ENCODE results near the gene NCAN.

The NCAN gene

DNA sequence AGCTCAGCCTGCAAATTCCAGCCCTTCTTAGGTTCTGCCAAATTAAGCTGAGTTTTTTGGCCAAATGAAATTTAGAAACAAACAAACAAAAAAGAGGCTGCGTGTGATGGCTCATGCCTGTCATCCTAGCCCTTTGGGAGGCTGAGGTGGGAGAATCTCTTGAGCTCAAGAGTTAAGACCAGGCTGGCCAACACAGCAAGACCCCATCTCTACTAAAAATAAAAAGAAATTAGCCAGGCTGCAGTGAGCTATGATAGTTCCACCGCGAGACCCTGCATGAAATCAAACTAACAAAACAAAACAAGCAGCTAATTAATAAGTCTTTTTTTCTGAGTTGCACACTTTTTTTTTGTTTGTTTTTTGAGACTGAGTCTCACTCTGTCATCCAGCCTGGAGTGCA is 17.9 kb downstream of the NCAN start:
- TF ChIP-seq CTCF (IDR thresholded peaks at IDR 0.05; ENCODE audit: low read depth, low read length) = no peak
- in situ Hi-C loops (cut with HindIII; ENCODE audit: low sequenced_read_pairs) = no loop called here

GRCh38 chr19:19230999-19231398 is 19.2 kb downstream of the NCAN start:
- no peak for DNase-seq (ENCODE audit: low read depth, low spot score)
- H3K4me3 ChIP-seq (ENCODE audit: low read depth, low read length) = no peak overlapping the region
- no peak for TF ChIP-seq CTCF (IDR thresholded peaks at IDR 0.05; ENCODE audit: low read depth, low read length)
- in situ Hi-C loops (cut with HindIII; ENCODE audit: low sequenced_read_pairs) = no loop called here

More for the DNA sequence above, 17.9 kb downstream of the NCAN start:
- no peak overlapping the region for H3K4me3 ChIP-seq (ENCODE audit: low read depth, low read length)
- DNase-seq (ENCODE audit: low read depth, low spot score) = no peak

DNA sequence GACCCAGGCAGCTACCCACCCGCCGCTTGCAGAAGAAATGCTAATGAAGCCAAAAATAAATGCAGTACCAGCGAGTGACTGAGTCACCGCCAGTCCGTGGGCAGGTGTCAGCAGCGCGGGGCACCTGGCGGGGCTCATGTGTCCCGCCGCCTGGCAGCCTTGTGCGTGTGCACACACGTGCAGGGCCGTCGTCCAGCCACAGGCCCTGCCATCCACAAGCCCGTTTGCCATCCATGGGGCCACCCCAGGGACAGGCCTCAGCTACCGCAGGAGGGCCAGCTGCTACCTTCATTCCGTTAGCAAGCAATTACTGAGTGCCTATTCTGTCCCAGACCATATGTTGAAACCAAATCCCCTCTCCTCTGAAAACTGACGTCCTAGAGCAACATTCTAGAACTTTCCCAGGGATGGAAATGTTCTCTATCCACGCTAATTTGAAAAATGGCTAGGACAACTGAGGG is 20.5 kb downstream of the NCAN start:
- in situ Hi-C loops (cut with HindIII; ENCODE audit: low sequenced_read_pairs) = no loop called here
- no peak for DNase-seq (ENCODE audit: low read depth, low spot score)
- TF ChIP-seq CTCF (IDR thresholded peaks at IDR 0.05; ENCODE audit: low read depth, low read length) = no peak

GRCh38 chr19:19234220-19234816 is 22.6 kb downstream of the NCAN start:
- no peak for TF ChIP-seq CTCF (IDR thresholded peaks at IDR 0.05; ENCODE audit: low read depth, low read length)
- H3K4me3 ChIP-seq (ENCODE audit: low read depth, low read length) = no peak overlapping the region
- in situ Hi-C loops (cut with HindIII; ENCODE audit: low sequenced_read_pairs) = no loop called here
- no peak for DNase-seq (ENCODE audit: low read depth, low spot score)

More for the DNA sequence above, 20.5 kb downstream of the NCAN start:
- no peak overlapping the region for H3K4me3 ChIP-seq (ENCODE audit: low read depth, low read length)

GRCh38 chr19:19236173-19236572 is 24.4 kb downstream of the NCAN start:
- in situ Hi-C loops (cut with HindIII; ENCODE audit: low sequenced_read_pairs) = no loop called here
- DNase-seq (ENCODE audit: low read depth, low spot score) = no peak
- TF ChIP-seq CTCF (IDR thresholded peaks at IDR 0.05; ENCODE audit: low read depth, low read length) = no peak

GRCh38 chr19:19238126-19238894 is 26.6 kb downstream of the NCAN start:
- in situ Hi-C loops (cut with HindIII; ENCODE audit: low sequenced_read_pairs) = no loop called here
- no peak overlapping the region for H3K4me3 ChIP-seq (ENCODE audit: low read depth, low read length)
- no peak for TF ChIP-seq CTCF (IDR thresholded peaks at IDR 0.05; ENCODE audit: low read depth, low read length)
- DNase-seq (ENCODE audit: low read depth, low spot score) = no peak

More at GRCh38 chr19:19236173-19236572, 24.4 kb downstream of the NCAN start:
- no peak overlapping the region for H3K4me3 ChIP-seq (ENCODE audit: low read depth, low read length)
